Activated T-helper 17 cell treated with anti-CD3 and anti-CD28 coated beads, Interleukin-2, amount 50 U/mL, for 72 hours (primary cell): Measurements from ENCODE around the gene VEZT. TPM values are rescaled to one million over a fixed set of nuclear protein-coding genes. Genes with fewer than 3 reads are reported as not detected.
A peak's percentile ranks its signal among the peaks of the same experiment; 100 is the strongest.

Experiments used
- ATAC-seq: fragments of 150-1000 bp; cut with Tn5 transposase; replicated peaks from 2 replicates; pipeline ENCODE4 v1.10.0; 2021; ENCODE audit warnings: mild to moderate bottlenecking, moderate library complexity
- H3K27ac Mint-ChIP-seq: one replicate; pipeline ENCODE4 v1.8.0; 2022; ENCODE audit warnings: mixed read lengths
- H3K27me3 Mint-ChIP-seq: one replicate; pipeline ENCODE4 v1.8.0; 2022; ENCODE audit warnings: mixed read lengths
- H3K36me3 Mint-ChIP-seq: one replicate; pipeline ENCODE4 v1.8.0; 2022; ENCODE audit warnings: low read depth, mild to moderate bottlenecking, mixed read lengths
- H3K4me1 Mint-ChIP-seq: one replicate; pipeline ENCODE4 v1.8.0; 2022; ENCODE audit warnings: mixed read lengths
- H3K4me3 Mint-ChIP-seq: one replicate; pipeline ENCODE4 v1.8.0; 2022; ENCODE audit warnings: mild to moderate bottlenecking, mixed read lengths
- H3K9me3 Mint-ChIP-seq: one replicate; pipeline ENCODE4 v1.8.0; 2022; ENCODE audit warnings: mixed read lengths
- total RNA-seq, 2 donors: library from RNA; stranded (reverse); gene quantifications; one replicate each; pipeline ENCODE4 v1.2.3, GENCODE V29; 2022

The VEZT gene
- total RNA-seq, 2 donors from 2014 or later: 42.9 to 49.3 TPM

GRCh38 chr12:95206916-95207315, 10.7 kb upstream of the VEZT start:
- Mint-ChIP-seq H3K4me3 (no peak overlapping the region), H3K36me3 (no peaks in the 10 kb centered on the region), H3K27ac (no peak overlapping the region), H3K27me3 (no peaks in the 10 kb centered on the region), H3K4me1 (peaks cover 5% of the 10 kb centered on the region), H3K9me3 (no peaks in the 10 kb centered on the region)
- no peak for ATAC-seq

- no peak for ATAC-seq
- Mint-ChIP-seq H3K36me3 (no peaks in the 10 kb centered on the region), H3K27me3 (no peaks in the 10 kb centered on the region), H3K9me3 (no peaks in the 10 kb centered on the region), H3K4me3 (no peak overlapping the region), H3K27ac (no peak overlapping the region), H3K4me1 (peaks cover 5% of the 10 kb centered on the region)
These were observed 10.2 kb upstream of the VEZT start for GRCh38 chr12:95207407-95207806.

- H3K27ac Mint-ChIP-seq: no peak overlapping the region
- H3K27me3 Mint-ChIP-seq: no peaks in the 10 kb centered on the region
- H3K4me3 Mint-ChIP-seq: no peak overlapping the region
- no peak for ATAC-seq
- peaks cover 5% of the 10 kb centered on the region for H3K4me1 Mint-ChIP-seq
- no peaks in the 10 kb centered on the region for H3K36me3 Mint-ChIP-seq
- no peaks in the 10 kb centered on the region for H3K9me3 Mint-ChIP-seq
These were observed 8.9 kb upstream of the VEZT start for GRCh38 chr12:95208678-95209077.

- Mint-ChIP-seq H3K9me3 (no peaks in the 10 kb centered on the region), H3K27me3 (peaks cover 3% of the 10 kb centered on the region), H3K4me3 (no peak overlapping the region), H3K36me3 (peaks cover 3% of the 10 kb centered on the region), H3K27ac (no peak overlapping the region), H3K4me1 (peaks cover 6% of the 10 kb centered on the region)
- ATAC-seq: no peak
These were observed 5.0 kb upstream of the VEZT start for GRCh38 chr12:95212586-95212985.

- Mint-ChIP-seq H3K27me3 (peaks cover 3% of the 10 kb centered on the region), H3K4me1 (peaks cover 6% of the 10 kb centered on the region), H3K4me3 (no peak overlapping the region), H3K27ac (no peak overlapping the region), H3K36me3 (peaks cover 6% of the 10 kb centered on the region), H3K9me3 (no peaks in the 10 kb centered on the region)
- no peak for ATAC-seq
These were observed 4.5 kb upstream of the VEZT start for GRCh38 chr12:95213119-95213518.

- no peak for ATAC-seq
- H3K4me3 Mint-ChIP-seq: no peak overlapping the region
- H3K27me3 Mint-ChIP-seq: peaks cover 3% of the 10 kb centered on the region
- H3K4me1 Mint-ChIP-seq: peaks cover 10% of the 10 kb centered on the region
- H3K36me3 Mint-ChIP-seq: peaks cover 10% of the 10 kb centered on the region
- H3K9me3 Mint-ChIP-seq: no peaks in the 10 kb centered on the region
- no peak overlapping the region for H3K27ac Mint-ChIP-seq
These were observed 3.7 kb upstream of the VEZT start for GRCh38 chr12:95213928-95214327.

- peaks cover 14% of the 10 kb centered on the region for H3K36me3 Mint-ChIP-seq
- H3K27me3 Mint-ChIP-seq: peaks cover 3% of the 10 kb centered on the region
- no peaks in the 10 kb centered on the region for H3K9me3 Mint-ChIP-seq
These were observed 3.1 kb upstream of the VEZT start for GRCh38 chr12:95214466-95214865.

GRCh38 chr12:95215949-95216348, 1.7 kb upstream of the VEZT start:
- peak overlapping the region; percentile 95 for H3K4me3 Mint-ChIP-seq
- no peaks in the 10 kb centered on the region for H3K9me3 Mint-ChIP-seq
- no peak for ATAC-seq
- peaks cover 28% of the 10 kb centered on the region for H3K36me3 Mint-ChIP-seq
- peak overlapping the region; percentile 74 for H3K27ac Mint-ChIP-seq
- H3K27me3 Mint-ChIP-seq: peaks cover 3% of the 10 kb centered on the region
- H3K4me1 Mint-ChIP-seq: peaks cover 17% of the 10 kb centered on the region

More at GRCh38 chr12:95214466-95214865, 3.1 kb upstream of the VEZT start:
- ATAC-seq: no peak
- Mint-ChIP-seq H3K27ac (no peak overlapping the region), H3K4me3 (no peak overlapping the region), H3K4me1 (peaks cover 12% of the 10 kb centered on the region)

GRCh38 chr12:95216711-95217376, 763 bp upstream of the VEZT start:
- H3K27ac Mint-ChIP-seq: peak overlapping the region; percentile 98
- H3K36me3 Mint-ChIP-seq: peaks cover 28% of the 10 kb centered on the region
- peak; percentile 22 for ATAC-seq
- H3K27me3 Mint-ChIP-seq: peaks cover 3% of the 10 kb centered on the region
- H3K4me1 Mint-ChIP-seq: peaks cover 17% of the 10 kb centered on the region
- H3K9me3 Mint-ChIP-seq: no peaks in the 10 kb centered on the region
- peak overlapping the region; percentile 95 for H3K4me3 Mint-ChIP-seq

GRCh38 chr12:95218150-95219133, 835 bp downstream of the VEZT start:
- H3K27ac Mint-ChIP-seq: peak overlapping the region; percentile 98
- peak overlapping the region; percentile 95 for H3K4me3 Mint-ChIP-seq
- peaks cover 20% of the 10 kb centered on the region for H3K4me1 Mint-ChIP-seq
- peaks cover 3% of the 10 kb centered on the region for H3K27me3 Mint-ChIP-seq
- peaks cover 28% of the 10 kb centered on the region for H3K36me3 Mint-ChIP-seq
- peak; percentile 33 for ATAC-seq
- H3K9me3 Mint-ChIP-seq: no peaks in the 10 kb centered on the region

- H3K4me3 Mint-ChIP-seq: peak overlapping the region; percentile 95
- peak overlapping the region; percentile 98 for H3K27ac Mint-ChIP-seq
- H3K4me1 Mint-ChIP-seq: peaks cover 31% of the 10 kb centered on the region
- peaks cover 43% of the 10 kb centered on the region for H3K36me3 Mint-ChIP-seq
- no peaks in the 10 kb centered on the region for H3K9me3 Mint-ChIP-seq
- no peak for ATAC-seq
- H3K27me3 Mint-ChIP-seq: peaks cover 1% of the 10 kb centered on the region
These were observed 2.6 kb downstream of the VEZT start for GRCh38 chr12:95220190-95220589.

GRCh38 chr12:95220726-95221125, 3.1 kb downstream of the VEZT start:
- H3K27ac Mint-ChIP-seq: peak overlapping the region; percentile 98
- H3K4me3 Mint-ChIP-seq: peak overlapping the region; percentile 95
- H3K36me3 Mint-ChIP-seq: peaks cover 48% of the 10 kb centered on the region
- ATAC-seq: no peak
- no peaks in the 10 kb centered on the region for H3K9me3 Mint-ChIP-seq
- no peaks in the 10 kb centered on the region for H3K27me3 Mint-ChIP-seq
- peaks cover 31% of the 10 kb centered on the region for H3K4me1 Mint-ChIP-seq

GRCh38 chr12:95224202-95225170, 6.9 kb downstream of the VEZT start:
- ATAC-seq: peak; percentile 93
- Mint-ChIP-seq H3K4me1 (peaks cover 24% of the 10 kb centered on the region), H3K27me3 (no peaks in the 10 kb centered on the region), H3K9me3 (no peaks in the 10 kb centered on the region), H3K36me3 (peaks cover 55% of the 10 kb centered on the region), H3K4me3 (peak overlapping the region; percentile 8), H3K27ac (peak overlapping the region; percentile 63)

GRCh38 chr12:95225645-95226212, 8.1 kb downstream of the VEZT start:
- Mint-ChIP-seq H3K36me3 (peaks cover 42% of the 10 kb centered on the region), H3K27ac (no peak overlapping the region), H3K4me1 (peaks cover 20% of the 10 kb centered on the region), H3K9me3 (no peaks in the 10 kb centered on the region), H3K4me3 (no peak overlapping the region), H3K27me3 (no peaks in the 10 kb centered on the region)
- no peak for ATAC-seq
